B cell (primary cell): ENCODE results near the gene MAD2L2.

Experiments used
- EZH2 ChIP-seq: IDR thresholded peaks from 2 replicates; pipeline ENCODE4 v1.6.1; 2012; ENCODE audit warnings: borderline replicate concordance, low read depth, mild to moderate bottlenecking, moderate library complexity, low read length; ENCODE audit not compliant: insufficient read depth, poor library complexity, severe bottlenecking
- TF ChIP-seq, protein P1 (sequence below): fragments of 200-600 bp; IDR thresholded peaks from one replicate; pipeline ENCODE4 v1.8.0; 2022; ENCODE audit warnings: antibody characterized with exemption, mild to moderate bottlenecking

DNA sequence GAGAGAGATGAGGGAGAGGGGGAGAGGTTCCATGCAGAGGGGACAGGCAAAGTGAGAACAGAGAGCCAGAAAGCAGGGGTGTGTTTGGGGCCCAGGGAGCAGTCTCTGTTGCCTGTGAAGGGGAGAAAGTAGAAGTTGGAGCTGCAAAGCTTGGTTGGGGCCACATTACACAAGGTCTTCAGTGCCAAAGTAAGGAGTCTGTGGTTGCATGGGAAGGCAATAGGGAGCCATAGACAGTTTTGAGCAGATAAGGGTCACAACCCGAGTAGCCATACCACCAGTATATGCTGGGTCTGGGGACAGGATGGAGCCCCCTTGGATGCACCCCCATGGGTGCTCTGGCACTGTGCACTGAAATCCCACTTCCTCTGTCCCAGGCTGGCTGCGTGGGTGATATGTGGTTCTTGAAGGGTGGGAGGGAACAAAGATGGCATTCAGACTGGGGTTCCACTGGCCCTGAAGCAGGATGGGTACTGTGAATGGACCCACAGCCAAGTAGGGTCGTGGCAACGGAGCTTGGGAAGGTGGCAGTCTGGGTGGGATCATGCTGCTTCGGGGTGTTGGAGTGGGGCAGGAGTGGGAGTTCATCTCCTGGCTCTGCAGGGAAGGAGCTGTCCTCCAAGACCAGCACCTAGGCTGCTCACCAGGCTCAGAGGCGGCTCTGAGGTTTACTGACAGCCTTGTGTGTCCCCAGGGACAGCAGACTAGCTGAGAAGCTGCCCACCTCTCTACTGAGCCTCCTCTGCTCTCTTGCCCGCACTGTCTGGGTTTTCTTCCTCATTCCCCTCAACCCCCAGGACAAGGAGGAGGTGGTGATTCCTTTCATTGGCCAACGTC lies 22.6 kb upstream of the MAD2L2 start:
- TF ChIP-seq, protein P1, sequence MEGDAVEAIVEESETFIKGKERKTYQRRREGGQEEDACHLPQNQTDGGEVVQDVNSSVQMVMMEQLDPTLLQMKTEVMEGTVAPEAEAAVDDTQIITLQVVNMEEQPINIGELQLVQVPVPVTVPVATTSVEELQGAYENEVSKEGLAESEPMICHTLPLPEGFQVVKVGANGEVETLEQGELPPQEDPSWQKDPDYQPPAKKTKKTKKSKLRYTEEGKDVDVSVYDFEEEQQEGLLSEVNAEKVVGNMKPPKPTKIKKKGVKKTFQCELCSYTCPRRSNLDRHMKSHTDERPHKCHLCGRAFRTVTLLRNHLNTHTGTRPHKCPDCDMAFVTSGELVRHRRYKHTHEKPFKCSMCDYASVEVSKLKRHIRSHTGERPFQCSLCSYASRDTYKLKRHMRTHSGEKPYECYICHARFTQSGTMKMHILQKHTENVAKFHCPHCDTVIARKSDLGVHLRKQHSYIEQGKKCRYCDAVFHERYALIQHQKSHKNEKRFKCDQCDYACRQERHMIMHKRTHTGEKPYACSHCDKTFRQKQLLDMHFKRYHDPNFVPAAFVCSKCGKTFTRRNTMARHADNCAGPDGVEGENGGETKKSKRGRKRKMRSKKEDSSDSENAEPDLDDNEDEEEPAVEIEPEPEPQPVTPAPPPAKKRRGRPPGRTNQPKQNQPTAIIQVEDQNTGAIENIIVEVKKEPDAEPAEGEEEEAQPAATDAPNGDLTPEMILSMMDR = no peak
- no peak for TF ChIP-seq EZH2
